ENCODE measurements around the gene SLC25A51. TPM values are rescaled to one million over a fixed set of nuclear protein-coding genes. Genes with fewer than 3 reads are reported as not detected.

Gene SLC25A51
- total RNA-seq, 1 donor from 2014 or later = 32.5 TPM

DNA sequence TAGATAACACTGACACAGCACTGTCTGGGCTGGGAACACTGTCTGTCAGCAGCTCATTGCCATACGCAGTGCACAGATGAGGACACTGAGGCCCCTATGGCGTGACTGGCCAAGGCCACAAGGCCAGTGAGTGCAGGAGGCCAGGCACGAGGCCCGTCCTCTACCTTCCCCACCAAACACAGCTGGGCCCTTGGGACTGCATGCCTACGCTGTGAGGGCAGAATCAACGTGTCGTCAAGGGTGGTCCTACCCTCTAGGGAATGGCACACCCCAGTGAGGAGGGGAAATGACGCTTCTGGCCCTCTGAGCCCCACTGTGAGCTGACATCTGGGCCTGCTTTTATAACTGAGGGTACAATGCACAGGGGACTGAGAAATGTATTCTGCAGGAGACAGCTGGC, 42.1 kb upstream of the SLC25A51 start:
- H3K9me3 Mint-ChIP-seq = no peaks in the 10 kb centered on the region
- peaks cover 4% of the 10 kb centered on the region for H3K27me3 Mint-ChIP-seq (ENCODE audit: low read depth)
- no peak overlapping the region for H3K27ac Mint-ChIP-seq (ENCODE audit: unreplicated experiment)
- no peak for TF ChIP-seq CTCF (conservative IDR thresholded peaks at IDR 0.05)
- no peak overlapping the region for H3K4me3 Mint-ChIP-seq
- peaks cover 7% of the 10 kb centered on the region for H3K4me1 Mint-ChIP-seq
- H3K36me3 Mint-ChIP-seq (ENCODE audit: low read depth) = no peaks in the 10 kb centered on the region
- no peak for DNase-seq (ENCODE audit: low read depth, low spot score)

DNA sequence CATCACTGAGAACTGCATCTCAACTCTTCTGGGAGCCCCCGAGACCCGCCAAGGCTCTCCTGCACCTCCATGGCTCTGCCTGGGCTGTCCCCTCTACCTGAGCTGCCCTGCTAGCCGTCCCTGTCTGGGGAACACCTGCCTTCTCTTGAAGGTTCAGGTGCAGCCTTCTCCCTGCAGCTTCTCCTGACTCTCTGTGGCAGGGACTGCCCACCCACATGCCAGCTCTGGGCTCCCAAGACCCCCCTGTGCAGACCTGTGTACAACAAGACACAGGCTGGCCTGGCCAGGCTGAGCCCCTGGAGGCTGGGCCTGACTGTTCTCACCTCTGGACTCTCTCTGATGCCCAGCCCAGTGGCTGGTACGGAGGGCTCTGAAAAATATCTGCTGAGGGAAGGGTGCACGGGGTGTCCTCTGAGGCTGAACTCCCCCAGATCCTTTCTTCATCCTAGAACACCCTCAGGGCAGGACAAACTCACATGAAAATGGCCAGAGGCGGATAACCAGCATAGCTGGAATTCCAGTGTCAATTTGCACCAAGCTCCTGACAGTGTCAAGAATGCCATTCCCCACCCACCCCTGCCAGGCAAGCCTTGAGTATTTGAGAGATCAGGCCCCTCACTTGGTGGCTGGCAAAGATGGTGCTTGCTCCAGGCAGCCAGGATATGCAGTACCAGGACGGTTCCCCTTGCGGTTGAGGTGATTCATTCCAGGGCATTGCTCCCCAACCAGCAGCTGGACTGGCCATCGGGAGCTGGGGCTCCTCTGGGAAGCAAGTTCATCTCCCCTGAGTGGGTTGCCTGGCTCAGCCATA, 40.9 kb upstream of the SLC25A51 start:
- no peak overlapping the region for H3K27ac Mint-ChIP-seq (ENCODE audit: unreplicated experiment)
- H3K4me1 Mint-ChIP-seq = peaks cover 7% of the 10 kb centered on the region
- TF ChIP-seq CTCF (conservative IDR thresholded peaks at IDR 0.05) = no peak
- no peaks in the 10 kb centered on the region for H3K36me3 Mint-ChIP-seq (ENCODE audit: low read depth)
- peaks cover 4% of the 10 kb centered on the region for H3K27me3 Mint-ChIP-seq (ENCODE audit: low read depth)
- H3K9me3 Mint-ChIP-seq = no peaks in the 10 kb centered on the region
- no peak for DNase-seq (ENCODE audit: low read depth, low spot score)
- no peak overlapping the region for H3K4me3 Mint-ChIP-seq

- Mint-ChIP-seq H3K4me1 (peaks cover 7% of the 10 kb centered on the region), H3K27me3 (ENCODE audit: low read depth) (peaks cover 4% of the 10 kb centered on the region), H3K9me3 (no peaks in the 10 kb centered on the region), H3K4me3 (no peak overlapping the region), H3K36me3 (ENCODE audit: low read depth) (no peaks in the 10 kb centered on the region), H3K27ac (ENCODE audit: unreplicated experiment) (no peak overlapping the region)
- no peak for DNase-seq (ENCODE audit: low read depth, low spot score)
- no peak for TF ChIP-seq CTCF (conservative IDR thresholded peaks at IDR 0.05)
These were observed 40.3 kb upstream of the SLC25A51 start for GRCh38 chr9:37944266-37944650.

- DNase-seq (ENCODE audit: low read depth, low spot score) = no peak
- H3K9me3 Mint-ChIP-seq = no peaks in the 10 kb centered on the region
- H3K4me1 Mint-ChIP-seq = peaks cover 12% of the 10 kb centered on the region
- no peaks in the 10 kb centered on the region for H3K36me3 Mint-ChIP-seq (ENCODE audit: low read depth)
- H3K4me3 Mint-ChIP-seq = no peak overlapping the region
- peaks cover 4% of the 10 kb centered on the region for H3K27me3 Mint-ChIP-seq (ENCODE audit: low read depth)
- H3K27ac Mint-ChIP-seq (ENCODE audit: unreplicated experiment) = no peak overlapping the region
- no peak for TF ChIP-seq CTCF (conservative IDR thresholded peaks at IDR 0.05)
These were observed 39.7 kb upstream of the SLC25A51 start for GRCh38 chr9:37943345-37944265.

DNA sequence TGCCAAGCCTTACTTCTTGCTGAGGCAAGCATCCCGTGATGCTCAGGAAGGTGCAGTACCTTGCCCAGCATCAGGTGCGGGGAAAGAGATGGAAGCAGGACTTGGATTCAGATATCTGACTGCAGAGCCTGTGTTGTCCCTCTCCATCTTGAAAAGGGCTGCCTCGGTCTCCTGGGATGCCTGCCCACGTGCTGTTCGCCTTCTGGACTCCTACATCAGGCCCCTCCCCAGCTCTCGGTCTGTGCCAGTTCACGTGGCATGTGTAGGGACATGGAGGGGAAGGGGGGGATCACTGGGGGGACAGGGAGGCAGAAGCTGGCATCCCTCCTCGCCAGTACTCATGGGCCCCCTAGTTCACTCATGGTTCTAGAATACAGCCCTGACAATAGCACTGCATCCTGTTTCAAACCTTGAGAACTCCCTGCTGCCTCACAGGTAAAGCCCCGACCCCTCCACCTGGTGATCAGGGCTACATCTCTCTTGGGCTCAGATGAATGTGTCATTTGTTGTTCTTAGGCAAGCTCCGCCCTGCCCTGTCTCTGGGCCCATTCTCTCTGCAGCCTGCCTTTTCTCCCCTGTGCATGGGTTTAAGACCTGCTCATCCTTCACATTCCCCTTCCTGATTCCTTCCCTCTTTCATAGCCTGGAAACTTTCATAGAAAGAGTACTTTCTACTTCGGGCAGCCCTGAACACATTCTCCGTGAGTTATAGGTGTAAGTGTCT, 38.9 kb upstream of the SLC25A51 start:
- H3K9me3 Mint-ChIP-seq = no peaks in the 10 kb centered on the region
- H3K4me3 Mint-ChIP-seq = no peak overlapping the region
- H3K27me3 Mint-ChIP-seq (ENCODE audit: low read depth) = peaks cover 4% of the 10 kb centered on the region
- no peaks in the 10 kb centered on the region for H3K36me3 Mint-ChIP-seq (ENCODE audit: low read depth)
- H3K4me1 Mint-ChIP-seq = peaks cover 20% of the 10 kb centered on the region
- no peak overlapping the region for H3K27ac Mint-ChIP-seq (ENCODE audit: unreplicated experiment)
- no peak for DNase-seq (ENCODE audit: low read depth, low spot score)
- TF ChIP-seq CTCF (conservative IDR thresholded peaks at IDR 0.05) = no peak

Measured in neural crest cell (in vitro differentiated cells).